ENCODE data around the gene ATP4A.

GRCh38 chr19:35592226-35592625, 28.8 kb upstream of the ATP4A start:
- peak; percentile 59 for TF ChIP-seq CTCF (IDR thresholded peaks at IDR 0.05)
- no peak for TF ChIP-seq EZH2 (IDR thresholded peaks at IDR 0.05; ENCODE audit: borderline replicate concordance, insufficient read depth, low read depth, low read length, poor library complexity, severe bottlenecking)

All from B cell (primary cell).